ENCODE measurements around the gene ELF4.
"Not testable (repeated sequence)": the region's sequence is repeated elsewhere in the genome, so short reads cannot be mapped to it uniquely, and the experiment has no call there.

ELF4 gene

DNA sequence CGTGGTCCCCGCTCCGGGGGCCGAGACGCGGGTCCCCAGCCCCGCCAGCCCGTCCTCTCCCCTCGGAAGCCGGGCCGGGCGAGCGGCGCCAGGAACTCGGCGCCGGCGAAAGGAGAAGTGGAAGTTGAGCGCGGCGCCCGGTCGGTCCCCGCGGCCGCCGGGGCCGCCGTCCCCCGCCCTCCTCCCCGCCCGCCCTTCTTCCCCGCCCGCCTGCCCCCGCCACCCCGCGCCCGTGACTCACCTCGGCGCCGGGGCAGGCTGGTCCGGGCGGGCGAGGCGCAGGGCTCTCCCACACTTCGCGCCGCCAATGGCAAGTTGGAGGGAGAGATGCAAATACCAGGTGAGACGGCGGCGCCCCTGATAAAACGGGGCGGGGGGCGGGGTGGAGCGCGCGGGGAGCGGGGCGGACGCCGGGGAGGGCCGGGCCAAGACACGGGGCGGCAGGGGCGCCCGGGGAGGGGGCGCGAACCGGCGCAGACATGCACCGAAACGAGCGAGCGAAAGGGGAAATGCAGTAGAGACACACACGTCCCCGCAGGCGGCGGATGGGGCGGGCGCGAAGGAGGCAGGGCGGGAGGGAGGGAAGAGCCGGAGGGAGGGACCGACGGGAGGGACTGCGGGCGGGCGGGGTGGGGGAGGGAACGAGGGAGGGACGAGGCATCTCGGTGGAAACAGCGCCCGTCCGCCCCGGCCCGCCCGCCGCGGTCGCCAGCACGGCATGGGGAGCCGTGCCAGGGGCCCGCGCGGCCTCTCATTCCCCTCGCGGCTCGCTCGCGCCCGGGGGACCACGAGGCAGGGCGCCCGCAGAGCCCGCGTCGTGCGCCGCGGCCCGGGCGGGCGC is at the start of gene ELF4:
TSS of gene ELF4 (minus strand) at position 119 of the 841 bp plus-strand sequence. CDS start 29,167 bp downstream, outside the sequence.
- DNase-seq = no peak

DNA sequence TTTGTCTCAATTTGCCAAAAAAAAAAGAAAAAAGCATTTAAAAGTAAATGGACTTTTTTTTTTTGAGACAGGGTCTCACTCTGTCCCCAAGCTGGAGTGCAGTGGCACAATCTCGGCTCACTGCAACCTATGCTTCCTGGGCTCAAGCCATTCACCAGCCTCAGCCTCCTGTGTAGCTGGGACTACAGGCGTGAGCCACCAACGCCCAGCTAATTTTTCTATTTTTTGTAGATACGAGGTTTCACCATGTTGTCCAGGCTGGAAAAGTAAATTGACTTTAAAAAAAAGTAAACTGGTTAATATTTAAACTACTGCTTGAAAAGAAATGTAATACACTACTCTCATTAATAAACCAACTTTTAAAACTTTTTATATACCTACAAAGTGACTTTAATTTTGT is 49.5 kb upstream of the ELF4 start:
- DNase-seq = no peak

DNA sequence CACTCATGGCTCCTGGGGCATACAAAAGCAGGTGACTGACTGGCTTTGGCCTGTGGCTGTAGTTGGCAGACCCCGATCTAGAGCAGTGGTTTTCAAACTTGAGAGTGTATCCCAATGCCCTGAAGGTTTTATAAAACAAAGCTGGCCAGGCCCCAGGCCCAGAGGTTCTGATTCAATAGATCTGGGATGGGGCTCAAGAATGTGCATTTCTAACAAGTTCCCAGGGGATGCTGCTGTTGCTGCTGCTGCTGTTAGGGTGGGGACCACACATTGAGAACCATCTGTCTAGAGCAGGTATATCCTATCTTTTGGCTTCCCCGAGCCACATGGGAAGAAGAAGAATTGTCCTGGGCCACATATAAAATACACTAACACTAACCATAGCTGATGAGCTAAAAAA is 48.0 kb upstream of the ELF4 start:
- DNase-seq = no peak

DNA sequence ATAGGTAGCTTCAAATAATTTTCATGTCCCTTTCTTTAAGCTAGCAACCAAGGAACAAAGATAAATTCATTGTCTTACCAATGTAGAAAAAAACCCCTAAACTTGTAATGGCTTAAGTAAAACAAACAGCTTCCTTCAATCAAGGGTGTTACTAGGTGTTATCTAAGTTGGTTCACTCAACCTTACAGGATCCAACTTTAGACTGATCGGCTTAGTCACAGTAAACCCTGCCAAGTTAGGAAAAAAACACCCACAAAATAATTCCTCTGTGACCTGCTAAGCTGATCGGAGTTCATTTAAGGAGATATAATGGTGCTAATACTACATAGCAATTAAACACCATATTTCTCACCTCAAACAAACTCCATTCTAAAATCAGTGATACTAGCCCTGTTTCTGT is 45.3 kb upstream of the ELF4 start:
- DNase-seq = no peak

GRCh38 chrX:130147631-130148030 is 37.3 kb upstream of the ELF4 start:
- no peak for DNase-seq

- DNase-seq = no peak
These were observed 34.8 kb upstream of the ELF4 start for GRCh38 chrX:130145123-130145522.

GRCh38 chrX:130144509-130144908 is 34.2 kb upstream of the ELF4 start:
- peak; percentile 1 for DNase-seq

DNA sequence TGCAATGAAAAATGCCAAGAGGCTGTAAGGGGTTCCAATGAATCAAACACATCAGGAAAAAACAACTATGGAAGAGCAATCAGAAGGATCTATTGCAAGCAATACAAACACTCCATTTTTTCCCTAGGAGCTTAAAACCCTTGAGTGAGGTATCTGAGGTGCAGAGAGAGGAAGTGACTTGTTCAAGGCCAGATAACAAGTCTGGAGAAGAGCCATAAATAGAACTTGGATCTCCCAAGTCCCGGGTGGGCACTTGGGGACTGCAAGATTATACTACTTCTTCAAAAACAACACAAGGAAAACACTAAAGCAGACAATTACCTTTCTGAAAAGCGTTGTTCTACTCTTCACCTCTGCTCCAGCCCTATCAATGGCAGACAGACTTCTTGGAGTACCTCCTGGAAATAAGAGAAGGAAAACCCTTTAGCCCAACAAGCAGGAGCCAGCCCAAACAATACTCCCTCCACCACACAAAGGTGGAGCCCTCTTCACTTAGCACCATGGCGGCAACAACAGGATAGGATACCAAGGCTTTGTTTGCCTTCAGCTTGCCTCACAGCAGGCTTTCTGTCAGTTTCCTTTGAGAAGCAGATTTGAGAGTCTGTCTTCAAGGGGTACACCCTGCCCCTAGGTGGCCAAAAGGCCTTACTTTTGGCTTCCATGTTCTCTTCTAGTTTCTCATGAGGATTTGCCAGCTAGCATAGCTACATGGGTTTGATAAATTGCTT is 29.3 kb upstream of the ELF4 start:
- no peak for DNase-seq

DNA sequence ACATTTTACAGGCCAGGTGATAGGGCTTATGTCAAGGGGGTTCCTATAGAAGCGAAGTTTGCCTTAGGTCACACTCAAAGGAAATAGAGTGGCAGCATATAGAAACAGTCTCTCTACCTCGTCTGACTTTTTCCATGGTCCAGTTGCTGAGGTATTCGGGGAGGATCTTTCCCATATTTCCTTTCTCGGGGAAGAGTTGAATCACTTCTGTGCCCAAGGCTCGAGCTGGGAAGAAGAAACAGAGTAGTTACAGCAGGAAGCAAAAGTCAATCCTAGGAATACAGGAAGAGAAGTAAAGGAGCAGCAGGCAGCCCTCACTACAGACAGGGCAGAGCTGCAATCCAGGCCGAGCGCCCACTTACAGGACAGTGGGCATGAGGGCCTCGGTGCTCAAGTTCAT is 26.7 kb upstream of the ELF4 start:
- DNase-seq = no peak

DNA sequence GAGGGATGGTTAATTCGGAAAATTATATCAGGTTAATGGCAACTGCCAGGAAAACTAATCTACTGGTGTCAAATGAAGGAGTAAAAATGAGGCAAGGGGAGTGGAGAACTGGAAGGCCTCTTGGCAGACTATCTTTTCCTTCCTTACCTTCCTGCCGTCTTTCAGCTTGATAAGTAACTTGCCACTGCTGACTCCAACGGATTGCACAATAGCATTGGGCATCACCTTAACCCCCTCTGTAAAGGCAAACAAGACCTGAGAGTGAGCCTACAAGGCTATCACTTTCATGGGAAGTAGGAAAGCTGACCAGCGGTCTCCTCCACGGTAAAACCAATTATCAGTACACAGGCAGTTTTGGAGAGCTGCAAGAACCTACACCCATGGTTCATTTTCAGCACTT is 26.2 kb upstream of the ELF4 start:
- no peak for DNase-seq

DNA sequence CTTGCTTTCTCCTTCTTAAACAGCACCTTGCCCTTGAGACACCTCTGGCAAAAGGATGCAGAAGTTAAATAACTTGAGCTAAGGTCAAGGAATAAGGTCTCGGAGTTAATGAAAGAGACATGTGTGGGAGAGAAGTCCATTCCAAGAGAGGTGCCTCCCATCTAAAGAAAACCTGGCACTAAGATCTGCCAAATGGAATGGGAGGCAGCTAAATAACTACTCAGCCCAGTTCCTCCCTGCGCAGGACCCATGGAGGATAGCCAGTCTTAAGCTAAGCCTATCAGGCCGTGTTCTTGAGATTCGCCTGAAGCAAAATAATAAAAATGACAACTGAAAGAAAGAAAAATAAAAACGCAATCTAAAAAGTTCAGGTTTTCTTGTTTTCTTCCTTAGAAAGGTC is 20.7 kb upstream of the ELF4 start:
- no peak for DNase-seq

- DNase-seq = no peak
These were observed 15.0 kb upstream of the ELF4 start for GRCh38 chrX:130125091-130125874.

DNA sequence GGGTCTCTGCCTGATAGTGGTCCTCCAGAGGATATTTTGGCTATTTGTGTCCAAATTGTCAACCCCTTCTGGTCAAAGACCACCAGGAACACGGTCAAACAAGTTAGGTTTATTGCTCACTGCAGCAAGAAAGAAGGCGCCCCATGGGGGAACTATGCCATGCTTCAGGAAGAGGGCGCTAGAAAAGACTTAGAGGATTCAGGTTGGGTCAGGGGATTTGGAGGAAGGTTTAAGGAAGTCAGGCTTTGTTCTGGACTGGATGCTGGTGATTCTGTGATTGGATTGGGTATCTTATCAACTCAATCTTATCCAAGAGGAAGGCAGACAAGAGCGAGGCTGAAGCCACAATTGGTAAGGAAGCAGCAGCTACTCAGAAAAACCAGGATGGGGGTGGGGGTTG is 14.3 kb upstream of the ELF4 start:
- no peak for DNase-seq

GRCh38 chrX:130121505-130121800 is 11.2 kb upstream of the ELF4 start:
- no peak for DNase-seq

- no peak for DNase-seq
These were observed 10.6 kb upstream of the ELF4 start for GRCh38 chrX:130120746-130121504.

GRCh38 chrX:130120321-130120731 is 10.0 kb upstream of the ELF4 start:
- DNase-seq = no peak

- no peak for DNase-seq
These were observed 9.1 kb upstream of the ELF4 start for GRCh38 chrX:130119312-130119898.

DNA sequence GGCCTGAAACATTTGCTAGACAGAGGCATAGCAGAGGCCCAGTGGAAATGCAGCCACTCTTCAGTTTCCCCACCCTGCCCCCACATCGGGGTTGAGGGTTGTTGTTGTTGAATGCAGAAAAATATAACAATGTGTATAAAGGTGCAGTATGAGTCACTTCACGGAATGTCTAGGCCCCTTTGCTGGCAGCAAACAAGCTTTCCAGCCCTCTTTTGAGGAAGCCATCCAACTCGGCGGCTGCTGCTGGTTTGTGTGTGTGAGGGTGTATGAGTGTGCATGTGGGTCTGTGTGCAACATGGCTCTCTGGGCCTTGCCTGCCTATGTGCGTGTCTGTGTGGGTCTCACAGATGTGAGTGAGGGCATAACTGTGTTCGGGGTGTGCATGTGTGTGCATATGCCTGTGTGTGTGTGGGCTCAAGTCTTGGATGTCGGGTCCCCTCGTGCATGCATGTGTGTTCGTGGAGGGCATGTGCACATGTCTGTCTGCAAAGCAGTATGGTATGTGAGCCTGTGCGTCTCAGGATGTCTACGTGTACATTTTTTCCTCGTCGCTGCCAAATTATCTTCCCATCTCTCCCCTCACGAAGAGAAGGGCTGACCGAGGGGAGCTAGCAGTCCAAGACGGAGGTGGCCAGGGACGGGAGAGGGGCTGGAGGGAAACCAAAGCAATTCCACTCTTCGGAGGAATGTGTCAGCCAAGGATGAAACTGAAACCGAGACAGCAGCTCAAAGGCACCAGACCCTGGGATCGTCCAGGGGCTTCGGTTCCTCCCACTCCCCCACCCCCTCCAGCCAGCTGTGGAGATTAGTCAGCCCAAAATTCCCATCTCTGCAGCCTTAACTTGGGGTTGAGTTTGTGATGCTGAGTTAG is 8.4 kb upstream of the ELF4 start:
- DNase-seq = no peak

- no peak for DNase-seq
These were observed 6.9 kb upstream of the ELF4 start for GRCh38 chrX:130117166-130117565.

DNA sequence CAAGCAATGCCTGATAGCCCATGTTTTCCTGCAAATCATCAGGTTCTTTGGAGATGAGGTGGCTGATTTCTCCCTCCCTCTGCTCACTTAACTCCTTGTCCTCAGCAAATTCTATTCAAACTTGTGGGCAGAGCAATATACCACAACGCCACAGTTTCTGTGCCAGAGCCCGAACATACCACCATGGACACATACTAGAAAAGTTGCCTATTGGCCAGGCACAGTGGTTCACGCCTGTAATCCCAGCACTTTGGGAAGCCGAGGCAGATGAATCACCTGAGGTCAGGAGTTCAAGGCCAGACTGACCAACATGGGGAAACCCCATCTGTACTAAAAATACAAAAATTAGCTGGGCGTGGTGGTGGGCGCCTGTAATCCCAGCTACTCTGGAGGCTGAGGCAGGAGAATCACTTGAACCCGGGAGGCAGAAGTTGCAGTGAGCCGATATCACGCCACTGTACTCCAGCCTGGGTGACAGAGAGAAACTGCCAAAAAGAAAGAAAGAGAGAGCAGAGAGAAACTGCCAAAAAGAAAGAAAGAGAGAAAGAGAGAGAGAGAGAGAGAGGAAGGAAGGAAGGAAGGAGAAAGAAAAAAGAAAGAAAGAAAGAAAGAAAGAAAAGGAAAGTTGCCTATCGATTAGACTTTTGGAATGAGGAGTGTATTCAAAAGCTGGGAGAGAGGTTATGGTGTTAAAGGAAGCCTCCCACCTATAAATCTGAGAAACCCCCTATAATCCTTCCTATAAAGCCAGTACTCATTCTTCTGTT is 5.0 kb upstream of the ELF4 start:
- not testable (repeated sequence) for DNase-seq

- DNase-seq = no peak
These were observed 3.9 kb upstream of the ELF4 start for GRCh38 chrX:130114141-130114588.

Measured in NCI-H524 treated with DMSO at 0.1 percent for 48 hours (cell line).